ENCODE results near the gene USP49. TPM values are rescaled to one million over a fixed set of nuclear protein-coding genes. Genes with fewer than 3 reads are reported as not detected.

Gene USP49
- total and polyA plus RNA-seq, 2 of the 13 experiments (the other 11 are each of a cell fraction or from before 2014, with no cell fraction given), result 2.9 to 4.3 TPM

DNA sequence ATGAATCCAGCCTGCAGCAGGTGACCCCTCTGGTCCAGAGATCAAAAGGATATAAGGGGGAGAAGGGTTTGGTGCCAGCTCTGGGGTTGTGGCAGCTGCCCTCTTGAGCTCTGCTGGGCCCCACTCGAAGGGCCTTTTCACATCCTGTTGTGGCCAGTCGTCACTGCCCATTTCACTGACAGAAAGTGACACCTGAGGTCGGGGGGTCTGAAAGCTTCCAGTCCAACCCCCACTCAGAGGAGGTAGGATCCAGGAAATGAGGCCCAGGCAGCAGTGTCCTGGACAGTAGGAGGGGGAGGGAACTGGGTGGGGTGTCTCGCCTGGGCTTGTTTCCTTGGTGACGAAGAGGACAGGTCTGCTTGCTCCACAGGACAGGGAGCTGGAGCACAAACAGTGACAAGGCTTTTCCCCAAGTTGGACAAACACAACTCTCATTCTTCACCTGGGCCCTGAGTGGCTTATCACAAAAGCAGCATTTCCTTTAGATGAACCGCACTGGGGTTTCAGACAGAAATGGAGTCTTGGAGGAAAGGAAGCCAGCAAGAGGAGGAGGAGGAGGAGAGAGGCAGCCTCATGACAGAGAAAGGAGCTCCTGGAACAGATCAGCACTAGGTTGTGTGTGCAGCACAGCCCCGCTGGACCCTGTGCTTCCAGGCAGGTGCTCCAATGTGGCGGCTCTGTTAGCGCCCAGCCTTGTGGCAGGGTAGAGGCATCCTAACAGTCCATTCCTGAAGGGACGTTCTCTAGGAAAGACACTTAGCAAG is 126.4 kb downstream of the USP49 start (continued):
- TF ChIP-seq ZNF687 (CRISPR knock-in tag; IDR thresholded peaks at IDR 0.05), result peak; percentile 78
- TF ChIP-seq IKZF5 (CRISPR knock-in tag; IDR thresholded peaks at IDR 0.05), result peak; percentile 47; the same call in 1 of the 2 replicates
- no peak for TF ChIP-seq ZNF225 (CRISPR knock-in tag; IDR thresholded peaks at IDR 0.05)
- no peak for TF ChIP-seq PRPF4 (IDR thresholded peaks at IDR 0.05; ENCODE audit: low read depth, low read length, poor library complexity, severe bottlenecking)
- peak; percentile 46 for TF ChIP-seq DBP (CRISPR knock-in tag; IDR thresholded peaks at IDR 0.05; ENCODE audit: not compliant biosample characterization)
- TF ChIP-seq XRCC5 (optimal IDR thresholded peaks at IDR 0.05; ENCODE audit: low read length), result peak; percentile 66
- no peak for TF ChIP-seq PITX1 (CRISPR knock-in tag; IDR thresholded peaks at IDR 0.05)
- no peak for TF ChIP-seq ZNF777 (CRISPR knock-in tag; IDR thresholded peaks at IDR 0.05)
- TF ChIP-seq, protein P1, sequence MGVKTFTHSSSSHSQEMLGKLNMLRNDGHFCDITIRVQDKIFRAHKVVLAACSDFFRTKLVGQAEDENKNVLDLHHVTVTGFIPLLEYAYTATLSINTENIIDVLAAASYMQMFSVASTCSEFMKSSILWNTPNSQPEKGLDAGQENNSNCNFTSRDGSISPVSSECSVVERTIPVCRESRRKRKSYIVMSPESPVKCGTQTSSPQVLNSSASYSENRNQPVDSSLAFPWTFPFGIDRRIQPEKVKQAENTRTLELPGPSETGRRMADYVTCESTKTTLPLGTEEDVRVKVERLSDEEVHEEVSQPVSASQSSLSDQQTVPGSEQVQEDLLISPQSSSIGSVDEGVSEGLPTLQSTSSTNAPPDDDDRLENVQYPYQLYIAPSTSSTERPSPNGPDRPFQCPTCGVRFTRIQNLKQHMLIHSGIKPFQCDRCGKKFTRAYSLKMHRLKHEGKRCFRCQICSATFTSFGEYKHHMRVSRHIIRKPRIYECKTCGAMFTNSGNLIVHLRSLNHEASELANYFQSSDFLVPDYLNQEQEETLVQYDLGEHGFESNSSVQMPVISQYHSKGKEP (CRISPR knock-in tag; IDR thresholded peaks at IDR 0.05), result no peak
- 0 out of 2 replicates have a peak, but pooled peaks have one; percentile 41 for TF ChIP-seq ARNT2 (CRISPR knock-in tag; IDR thresholded peaks at IDR 0.05; ENCODE audit: low read depth)
- no peak for TF ChIP-seq KDM6A (CRISPR knock-in tag; IDR thresholded peaks at IDR 0.05; ENCODE audit: low read depth)
- TF ChIP-seq NR3C1 (CRISPR knock-in tag; IDR thresholded peaks at IDR 0.05), result no peak
- TF ChIP-seq MAZ (IDR thresholded peaks at IDR 0.05; ENCODE audit: borderline replicate concordance, low read depth, low read length), result peak; percentile 59; the same call in 1 of the 2 replicates
- 0 out of 2 replicates have a peak, but pooled peaks have one; percentile 31 for TF ChIP-seq MAZ (CRISPR knock-in tag; IDR thresholded peaks at IDR 0.05; ENCODE audit: low read depth)
- 0 out of 2 replicates have a peak, but pooled peaks have one; percentile 7 for TF ChIP-seq KLF11 (CRISPR knock-in tag; IDR thresholded peaks at IDR 0.05)
- TF ChIP-seq ZNF75D (CRISPR knock-in tag; IDR thresholded peaks at IDR 0.05; ENCODE audit: borderline replicate concordance), result no peak
- peak; percentile 43 for TF ChIP-seq HNF1B (CRISPR knock-in tag; IDR thresholded peaks at IDR 0.05)
- TF ChIP-seq EED (CRISPR knock-in tag; IDR thresholded peaks at IDR 0.05), result no peak
